HG02943 (cell line): ENCODE measurements around the gene SCFD1.
"Not testable (repeated sequence)": the region's sequence is repeated elsewhere in the genome, so short reads cannot be mapped to it uniquely, and the experiment has no call there.

ENCODE experiments used
- ATAC-seq: cut with Tn5 transposase; IDR thresholded peaks from one replicate; pipeline ENCODE4 v1.9.1; 2021; ENCODE audit warnings: mild to moderate bottlenecking, low read depth, moderate library complexity; ENCODE audit not compliant: unreplicated experiment

The SCFD1 gene

GRCh38 chr14:30621940-30622830, at the start of gene SCFD1:
TSS of gene SCFD1 (plus strand) at chr14:30622319. CDS start at chr14:30622339, 20 bp downstream.
- ATAC-seq, result peak; percentile 95

GRCh38 chr14:30572771-30573170, 49.3 kb upstream of the SCFD1 start:
- no peak for ATAC-seq

- ATAC-seq, result no peak
Measured at GRCh38 chr14:30573226-30573814, 48.8 kb upstream of the SCFD1 start.

- ATAC-seq, result no peak
Measured at GRCh38 chr14:30573966-30574365, 48.2 kb upstream of the SCFD1 start.

- ATAC-seq, result not testable (repeated sequence)
Measured at GRCh38 chr14:30574777-30575176, 47.3 kb upstream of the SCFD1 start.

- not testable (repeated sequence) for ATAC-seq
Measured at GRCh38 chr14:30576333-30576732, 45.8 kb upstream of the SCFD1 start.

- no peak for ATAC-seq
Measured at GRCh38 chr14:30580616-30581282, 41.4 kb upstream of the SCFD1 start.

GRCh38 chr14:30581283-30581625, 40.9 kb upstream of the SCFD1 start:
- ATAC-seq, result no peak

GRCh38 chr14:30582376-30582775, 39.7 kb upstream of the SCFD1 start:
- ATAC-seq, result no peak

- no peak for ATAC-seq
Measured at GRCh38 chr14:30584058-30584630, 38.0 kb upstream of the SCFD1 start.

GRCh38 chr14:30585204-30585603, 36.9 kb upstream of the SCFD1 start:
- no peak for ATAC-seq

GRCh38 chr14:30587141-30587540, 35.0 kb upstream of the SCFD1 start:
- no peak for ATAC-seq

- no peak for ATAC-seq
Measured at GRCh38 chr14:30588873-30589272, 33.2 kb upstream of the SCFD1 start.

GRCh38 chr14:30596935-30597334, 25.2 kb upstream of the SCFD1 start:
- no peak for ATAC-seq

GRCh38 chr14:30597504-30597903, 24.6 kb upstream of the SCFD1 start:
- ATAC-seq, result no peak

- no peak for ATAC-seq
Measured at GRCh38 chr14:30600922-30601918, 20.9 kb upstream of the SCFD1 start.

- ATAC-seq, result no peak
Measured at GRCh38 chr14:30603402-30603801, 18.7 kb upstream of the SCFD1 start.

- ATAC-seq, result not testable (repeated sequence)
Measured at GRCh38 chr14:30604696-30605095, 17.4 kb upstream of the SCFD1 start.

- no peak for ATAC-seq
Measured at GRCh38 chr14:30607156-30607780, 14.9 kb upstream of the SCFD1 start.
